ENCODE results near the gene ADORA1.

Gene ADORA1

DNA sequence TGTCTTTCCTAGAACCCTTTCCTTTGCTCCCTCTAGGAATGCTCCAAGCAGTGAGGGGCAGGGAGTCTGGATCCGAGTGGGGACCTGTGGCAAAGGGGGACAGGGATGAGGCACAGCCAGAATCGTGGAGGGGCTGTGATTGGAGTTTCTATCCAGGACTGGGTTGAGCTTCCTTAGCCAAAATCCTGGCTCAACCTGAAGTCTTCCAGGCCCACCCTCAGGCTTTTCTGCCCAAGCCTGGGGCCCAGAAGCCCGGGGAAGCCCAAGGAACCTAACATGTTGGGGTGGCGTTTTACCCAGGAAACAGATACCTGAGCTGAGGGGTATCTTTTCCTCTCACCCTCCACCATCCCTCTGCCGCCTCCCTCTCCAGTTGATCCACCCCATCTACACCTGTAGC, 47.1 kb upstream of the ADORA1 start:
- Histone ChIP-seq H3K79me2 (ENCODE audit: insufficient read depth, low read length) (no peaks in the 10 kb centered on the region), H3K27me3 (ENCODE audit: insufficient read depth, low read length) (no peaks in the 10 kb centered on the region), H3K9me2 (ENCODE audit: low read depth, low read length) (no peaks in the 10 kb centered on the region), H3K9ac (ENCODE audit: low read length) (no peak overlapping the region), H2AFZ (ENCODE audit: low read length) (no peak overlapping the region), H3K36me3 (ENCODE audit: insufficient read depth, low read length) (no peaks in the 10 kb centered on the region), H3K27ac (ENCODE audit: low read depth, low read length, poor library complexity, severe bottlenecking) (no peak overlapping the region), H3K4me2 (ENCODE audit: low read length) (no peak overlapping the region), H3K4me3 (ENCODE audit: low read depth, low read length, poor library complexity, severe bottlenecking) (no peak overlapping the region), H3F3A (ENCODE audit: insufficient read depth, low read length) (no peaks in the 10 kb centered on the region), H4K20me1 (ENCODE audit: insufficient read depth, low read length) (no peaks in the 10 kb centered on the region), H3K9me3 (ENCODE audit: low read length) (no peaks in the 10 kb centered on the region), H3K4me1 (ENCODE audit: insufficient read depth, low read length, severe bottlenecking) (no peaks in the 10 kb centered on the region)
- TF ChIP-seq EZH2 (IDR thresholded peaks at IDR 0.05; ENCODE audit: borderline replicate concordance, low read length) = no peak
- TF ChIP-seq, protein P1, sequence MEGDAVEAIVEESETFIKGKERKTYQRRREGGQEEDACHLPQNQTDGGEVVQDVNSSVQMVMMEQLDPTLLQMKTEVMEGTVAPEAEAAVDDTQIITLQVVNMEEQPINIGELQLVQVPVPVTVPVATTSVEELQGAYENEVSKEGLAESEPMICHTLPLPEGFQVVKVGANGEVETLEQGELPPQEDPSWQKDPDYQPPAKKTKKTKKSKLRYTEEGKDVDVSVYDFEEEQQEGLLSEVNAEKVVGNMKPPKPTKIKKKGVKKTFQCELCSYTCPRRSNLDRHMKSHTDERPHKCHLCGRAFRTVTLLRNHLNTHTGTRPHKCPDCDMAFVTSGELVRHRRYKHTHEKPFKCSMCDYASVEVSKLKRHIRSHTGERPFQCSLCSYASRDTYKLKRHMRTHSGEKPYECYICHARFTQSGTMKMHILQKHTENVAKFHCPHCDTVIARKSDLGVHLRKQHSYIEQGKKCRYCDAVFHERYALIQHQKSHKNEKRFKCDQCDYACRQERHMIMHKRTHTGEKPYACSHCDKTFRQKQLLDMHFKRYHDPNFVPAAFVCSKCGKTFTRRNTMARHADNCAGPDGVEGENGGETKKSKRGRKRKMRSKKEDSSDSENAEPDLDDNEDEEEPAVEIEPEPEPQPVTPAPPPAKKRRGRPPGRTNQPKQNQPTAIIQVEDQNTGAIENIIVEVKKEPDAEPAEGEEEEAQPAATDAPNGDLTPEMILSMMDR (IDR thresholded peaks at IDR 0.05; ENCODE audit: low read length) = no peak

DNA sequence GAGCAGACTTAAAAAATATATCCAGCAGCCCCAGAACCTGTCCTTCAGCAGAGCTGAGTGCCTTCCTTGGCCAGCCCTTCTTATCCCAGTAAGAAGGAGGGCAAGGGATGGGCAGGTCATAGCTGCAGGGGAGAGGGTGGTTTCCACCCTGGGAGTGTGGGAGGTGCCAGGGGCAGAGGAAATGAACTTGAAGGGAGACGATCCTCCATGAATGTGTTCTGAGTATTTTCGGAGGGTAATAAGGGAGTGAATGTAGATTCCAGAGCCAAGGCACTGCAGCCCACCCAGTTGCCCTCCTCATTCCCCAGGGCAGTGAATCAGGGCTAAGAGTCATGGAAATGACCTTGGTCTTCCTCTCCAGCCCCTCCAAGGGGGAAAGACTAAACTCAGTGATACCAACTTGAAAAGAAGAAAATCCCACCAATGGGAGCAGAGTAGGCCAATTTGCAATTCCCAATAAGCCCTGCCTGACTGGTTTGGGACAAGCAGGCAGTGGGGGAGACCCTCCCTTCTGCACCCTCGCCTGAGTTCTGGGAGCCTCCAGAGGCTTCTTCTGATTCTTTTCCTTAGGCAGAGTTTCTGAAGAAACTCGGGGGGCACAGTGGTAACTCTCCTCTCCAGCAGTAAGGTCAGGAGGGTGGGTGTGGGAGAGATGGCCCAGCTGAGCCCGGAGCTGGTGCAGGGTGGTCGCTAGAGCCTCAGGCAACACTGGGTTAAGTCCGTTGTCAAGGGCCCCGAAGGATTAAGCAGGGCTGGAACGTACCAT, 45.9 kb upstream of the ADORA1 start:
- no peaks in the 10 kb centered on the region for H4K20me1 ChIP-seq (ENCODE audit: insufficient read depth, low read length)
- no peak overlapping the region for H3K27ac ChIP-seq (ENCODE audit: low read depth, low read length, poor library complexity, severe bottlenecking)
- H3K9me3 ChIP-seq (ENCODE audit: low read length) = no peaks in the 10 kb centered on the region
- H2AFZ ChIP-seq (ENCODE audit: low read length) = no peak overlapping the region
- H3K9me2 ChIP-seq (ENCODE audit: low read depth, low read length) = no peaks in the 10 kb centered on the region
- H3K9ac ChIP-seq (ENCODE audit: low read length) = no peak overlapping the region
- no peaks in the 10 kb centered on the region for H3K27me3 ChIP-seq (ENCODE audit: insufficient read depth, low read length)
- no peaks in the 10 kb centered on the region for H3K4me1 ChIP-seq (ENCODE audit: insufficient read depth, low read length, severe bottlenecking)
- H3K4me3 ChIP-seq (ENCODE audit: low read depth, low read length, poor library complexity, severe bottlenecking) = no peak overlapping the region
- H3K36me3 ChIP-seq (ENCODE audit: insufficient read depth, low read length) = no peaks in the 10 kb centered on the region
- H3F3A ChIP-seq (ENCODE audit: insufficient read depth, low read length) = no peaks in the 10 kb centered on the region
- H3K4me2 ChIP-seq (ENCODE audit: low read length) = no peak overlapping the region
- H3K79me2 ChIP-seq (ENCODE audit: insufficient read depth, low read length) = no peaks in the 10 kb centered on the region
- TF ChIP-seq, protein P1 (IDR thresholded peaks at IDR 0.05; ENCODE audit: low read length) = no peak

DNA sequence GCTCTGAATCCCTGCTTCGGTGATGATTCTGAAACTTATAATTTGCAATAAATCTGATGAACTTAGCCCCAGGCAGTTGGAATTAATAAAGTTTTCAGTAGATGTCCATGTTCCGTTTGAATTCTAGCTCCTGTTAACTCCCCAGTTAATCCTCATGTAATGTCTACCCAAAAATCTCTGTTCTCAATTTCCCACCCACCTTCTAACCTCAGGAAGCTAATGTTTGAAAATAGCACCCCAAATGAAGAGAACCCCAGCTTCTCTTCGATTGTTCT, 45.4 kb upstream of the ADORA1 start:
- Histone ChIP-seq H3K4me1 (ENCODE audit: insufficient read depth, low read length, severe bottlenecking) (no peaks in the 10 kb centered on the region), H3K79me2 (ENCODE audit: insufficient read depth, low read length) (no peaks in the 10 kb centered on the region), H3F3A (ENCODE audit: insufficient read depth, low read length) (no peaks in the 10 kb centered on the region), H2AFZ (ENCODE audit: low read length) (no peak overlapping the region), H3K27me3 (ENCODE audit: insufficient read depth, low read length) (no peaks in the 10 kb centered on the region), H3K9me3 (ENCODE audit: low read length) (no peaks in the 10 kb centered on the region), H3K9me2 (ENCODE audit: low read depth, low read length) (no peaks in the 10 kb centered on the region), H3K4me3 (ENCODE audit: low read depth, low read length, poor library complexity, severe bottlenecking) (no peak overlapping the region), H3K9ac (ENCODE audit: low read length) (no peak overlapping the region), H3K36me3 (ENCODE audit: insufficient read depth, low read length) (no peaks in the 10 kb centered on the region), H3K27ac (ENCODE audit: low read depth, low read length, poor library complexity, severe bottlenecking) (no peak overlapping the region), H4K20me1 (ENCODE audit: insufficient read depth, low read length) (no peaks in the 10 kb centered on the region), H3K4me2 (ENCODE audit: low read length) (no peak overlapping the region)
- TF ChIP-seq, protein P1 (IDR thresholded peaks at IDR 0.05; ENCODE audit: low read length) = no peak
- TF ChIP-seq EZH2 (IDR thresholded peaks at IDR 0.05; ENCODE audit: borderline replicate concordance, low read length) = no peak

Measured in OCI-LY1 (cell line).